HG03064 (cell line): Measurements from ENCODE around the gene TMEM250.

Source experiments
- ATAC-seq: cut with Tn5 transposase; IDR thresholded peaks from one replicate; pipeline ENCODE4 v1.9.1; 2021; ENCODE audit warnings: low read depth; ENCODE audit not compliant: unreplicated experiment

The TMEM250 gene

GRCh38 chr9:136147890-136148714 lies 29.4 kb upstream of the TMEM250 start:
- no peak for ATAC-seq

- no peak for ATAC-seq
Observed at GRCh38 chr9:136147038-136147889, 28.6 kb upstream of the TMEM250 start.

- no peak for ATAC-seq
Observed at GRCh38 chr9:136146126-136147037, 27.7 kb upstream of the TMEM250 start.

GRCh38 chr9:136145580-136145979 lies 26.9 kb upstream of the TMEM250 start:
- no peak for ATAC-seq

GRCh38 chr9:136144450-136144849 lies 25.8 kb upstream of the TMEM250 start:
- no peak for ATAC-seq

GRCh38 chr9:136143215-136144001 lies 24.7 kb upstream of the TMEM250 start:
- ATAC-seq: no peak

GRCh38 chr9:136142859-136143214 lies 24.2 kb upstream of the TMEM250 start:
- no peak for ATAC-seq

- ATAC-seq: no peak
Observed at GRCh38 chr9:136142414-136142796, 23.7 kb upstream of the TMEM250 start.

- no peak for ATAC-seq
Observed at GRCh38 chr9:136141682-136142413, 23.2 kb upstream of the TMEM250 start.

GRCh38 chr9:136140966-136141365 lies 22.3 kb upstream of the TMEM250 start:
- no peak for ATAC-seq

- no peak for ATAC-seq
Observed at GRCh38 chr9:136140046-136140445, 21.4 kb upstream of the TMEM250 start.

GRCh38 chr9:136138566-136138965 lies 19.9 kb upstream of the TMEM250 start:
- no peak for ATAC-seq

GRCh38 chr9:136137321-136138265 lies 18.9 kb upstream of the TMEM250 start:
- ATAC-seq: no peak

- no peak for ATAC-seq
Observed at GRCh38 chr9:136136127-136136925, 17.7 kb upstream of the TMEM250 start.

- no peak for ATAC-seq
Observed at GRCh38 chr9:136135326-136136126, 16.9 kb upstream of the TMEM250 start.

- ATAC-seq: no peak
Observed at GRCh38 chr9:136133959-136134484, 15.3 kb upstream of the TMEM250 start.
